OCI-LY7 (cell line): ENCODE measurements around the gene SIX1.

Experiments
- EZH2phosphoT487 ChIP-seq: fragments of 200-600 bp; sonication (generic); IDR thresholded peaks from 2 replicates; pipeline ENCODE4 v1.6.1; 2018; ENCODE audit warnings: low read depth, borderline replicate concordance, mild to moderate bottlenecking, mixed run types, antibody characterized with exemption, low read length, moderate library complexity, mixed read lengths
- TF ChIP-seq, protein P1 (sequence below): fragments of 200-600 bp; sonication (generic); conservative IDR thresholded peaks from 2 replicates; pipeline ENCODE4 v1.5.1; 2014; ENCODE audit warnings: mild to moderate bottlenecking, antibody characterized with exemption, low read length, moderate library complexity, mixed read lengths

DNA sequence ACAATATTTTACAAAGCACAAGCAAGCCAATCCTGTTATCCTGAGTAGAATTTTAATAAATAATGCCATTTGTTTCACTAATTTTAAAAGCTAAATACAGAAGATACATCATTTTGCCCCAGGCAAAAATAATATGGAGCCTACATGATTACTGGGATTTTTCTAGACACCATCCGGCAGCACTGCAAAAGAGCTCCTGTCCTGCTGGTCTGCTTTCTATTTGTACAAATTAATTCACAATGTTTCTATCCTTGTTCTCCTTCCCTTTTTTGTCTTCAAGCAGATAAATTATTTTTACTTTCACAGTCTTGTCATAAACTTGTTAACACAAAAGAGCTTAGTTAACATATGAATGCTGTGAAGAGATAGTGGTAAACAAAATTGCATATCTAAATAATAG is 4.6 kb downstream of the SIX1 start:
- TF ChIP-seq, protein P1, sequence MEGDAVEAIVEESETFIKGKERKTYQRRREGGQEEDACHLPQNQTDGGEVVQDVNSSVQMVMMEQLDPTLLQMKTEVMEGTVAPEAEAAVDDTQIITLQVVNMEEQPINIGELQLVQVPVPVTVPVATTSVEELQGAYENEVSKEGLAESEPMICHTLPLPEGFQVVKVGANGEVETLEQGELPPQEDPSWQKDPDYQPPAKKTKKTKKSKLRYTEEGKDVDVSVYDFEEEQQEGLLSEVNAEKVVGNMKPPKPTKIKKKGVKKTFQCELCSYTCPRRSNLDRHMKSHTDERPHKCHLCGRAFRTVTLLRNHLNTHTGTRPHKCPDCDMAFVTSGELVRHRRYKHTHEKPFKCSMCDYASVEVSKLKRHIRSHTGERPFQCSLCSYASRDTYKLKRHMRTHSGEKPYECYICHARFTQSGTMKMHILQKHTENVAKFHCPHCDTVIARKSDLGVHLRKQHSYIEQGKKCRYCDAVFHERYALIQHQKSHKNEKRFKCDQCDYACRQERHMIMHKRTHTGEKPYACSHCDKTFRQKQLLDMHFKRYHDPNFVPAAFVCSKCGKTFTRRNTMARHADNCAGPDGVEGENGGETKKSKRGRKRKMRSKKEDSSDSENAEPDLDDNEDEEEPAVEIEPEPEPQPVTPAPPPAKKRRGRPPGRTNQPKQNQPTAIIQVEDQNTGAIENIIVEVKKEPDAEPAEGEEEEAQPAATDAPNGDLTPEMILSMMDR: no peak
- TF ChIP-seq EZH2phosphoT487: no peak
